Stimulated activated CD4-positive, alpha-beta T cell treated with anti-CD3 and anti-CD28 coated beads, Interleukin-12 subunit alpha, Interleukin-12 subunit beta, amount 100 ng/mL, for 4 hours (primary cell): Measurements from ENCODE around the gene C5orf24.
A peak's percentile ranks its signal among the peaks of the same experiment; 100 is the strongest.
"Not testable (repeated sequence)": the region's sequence is repeated elsewhere in the genome, so short reads cannot be mapped to it uniquely, and the experiment has no call there.

ENCODE experiments used
- DNase-seq: peaks from one replicate; pipeline ENCODE4 v3.0.0-alpha.2; 2020

C5orf24 gene

GRCh38 chr5:134845852-134846640, at the start of gene C5orf24:
TSS of gene C5orf24 (plus strand) at chr5:134845968. CDS start at chr5:134854901, 8,933 bp downstream.
- DNase-seq = peak; percentile 88

- no peak for DNase-seq
Observed at GRCh38 chr5:134798468-134798867, 47.3 kb upstream of the C5orf24 start.

GRCh38 chr5:134803821-134804220, 41.9 kb upstream of the C5orf24 start:
- DNase-seq = no peak

- DNase-seq = no peak
Observed at GRCh38 chr5:134813407-134813806, 32.4 kb upstream of the C5orf24 start.

- DNase-seq = no peak
Observed at GRCh38 chr5:134813827-134814226, 31.9 kb upstream of the C5orf24 start.

GRCh38 chr5:134817006-134817405, 28.8 kb upstream of the C5orf24 start:
- no peak for DNase-seq

GRCh38 chr5:134818776-134819175, 27.0 kb upstream of the C5orf24 start:
- no peak for DNase-seq

GRCh38 chr5:134819407-134819963, 26.3 kb upstream of the C5orf24 start:
- DNase-seq = no peak

GRCh38 chr5:134821841-134822240, 23.9 kb upstream of the C5orf24 start:
- no peak for DNase-seq

- DNase-seq = no peak
Observed at GRCh38 chr5:134824681-134825080, 21.1 kb upstream of the C5orf24 start.

GRCh38 chr5:134825212-134825611, 20.6 kb upstream of the C5orf24 start:
- no peak for DNase-seq

GRCh38 chr5:134833340-134834032, 12.3 kb upstream of the C5orf24 start:
- no peak for DNase-seq

GRCh38 chr5:134835623-134836022, 10.1 kb upstream of the C5orf24 start:
- no peak for DNase-seq

GRCh38 chr5:134837530-134838181, 8.1 kb upstream of the C5orf24 start:
- DNase-seq = no peak

GRCh38 chr5:134838361-134838760, 7.4 kb upstream of the C5orf24 start:
- DNase-seq = not testable (repeated sequence)

GRCh38 chr5:134840811-134841210, 5.0 kb upstream of the C5orf24 start:
- DNase-seq = no peak

GRCh38 chr5:134844252-134844651, 1.5 kb upstream of the C5orf24 start:
- DNase-seq = no peak

- no peak for DNase-seq
Observed at GRCh38 chr5:134845335-134845851, 375 bp upstream of the C5orf24 start.

- DNase-seq = no peak
Observed at GRCh38 chr5:134846641-134846960, 833 bp downstream of the C5orf24 start.

GRCh38 chr5:134849434-134849933, 3.7 kb downstream of the C5orf24 start:
- not testable (repeated sequence) for DNase-seq

GRCh38 chr5:134851307-134851923, 5.6 kb downstream of the C5orf24 start:
- no peak for DNase-seq

- not testable (repeated sequence) for DNase-seq
Observed at GRCh38 chr5:134856465-134856864, 10.7 kb downstream of the C5orf24 start.

GRCh38 chr5:134857401-134857800, 11.6 kb downstream of the C5orf24 start:
- no peak for DNase-seq
